DND-41 (cell line): Measurements from ENCODE around the gene ITGA2B.

Source experiments
- CTCF ChIP-seq: IDR thresholded peaks from 2 replicates; pipeline ENCODE4 v1.5.1; 2012; ENCODE audit warnings: borderline replicate concordance, low read length, moderate library complexity, mild to moderate bottlenecking; ENCODE audit not compliant: poor library complexity, severe bottlenecking; ENCODE audit errors: extremely low read depth
- EZH2 ChIP-seq: IDR thresholded peaks from 3 replicates; pipeline ENCODE4 v1.6.1; 2012; ENCODE audit warnings: borderline replicate concordance, low read depth, mild to moderate bottlenecking, moderate library complexity, low read length, inconsistent platforms; ENCODE audit not compliant: severe bottlenecking

GRCh38 chr17:44389723-44390202 is 314 bp upstream of the ITGA2B start:
- TF ChIP-seq CTCF (no peak), EZH2 (no peak)
